ENCODE results near the gene OVOL3.
"Not testable (repeated sequence)": the region's sequence is repeated elsewhere in the genome, so short reads cannot be mapped to it uniquely, and the experiment has no call there.

The OVOL3 gene

GRCh38 chr19:36110487-36111199 lies at the start of gene OVOL3:
TSS of gene OVOL3 (plus strand) at chr19:36111143. CDS start at chr19:36111203, 60 bp downstream.
- DNase-seq = no peak

GRCh38 chr19:36061367-36061766 lies 49.6 kb upstream of the OVOL3 start:
- no peak for DNase-seq

GRCh38 chr19:36064826-36065225 lies 46.1 kb upstream of the OVOL3 start:
- no peak for DNase-seq

- DNase-seq = no peak
Observed at GRCh38 chr19:36067681-36068080, 43.3 kb upstream of the OVOL3 start.

- not testable (repeated sequence) for DNase-seq
Observed at GRCh38 chr19:36068810-36069499, 42.0 kb upstream of the OVOL3 start.

GRCh38 chr19:36072081-36072480 lies 38.9 kb upstream of the OVOL3 start:
- no peak for DNase-seq

GRCh38 chr19:36073121-36073876 lies 37.6 kb upstream of the OVOL3 start:
- no peak for DNase-seq

- DNase-seq = no peak
Observed at GRCh38 chr19:36079389-36079945, 31.5 kb upstream of the OVOL3 start.

GRCh38 chr19:36081385-36081784 lies 29.6 kb upstream of the OVOL3 start:
- DNase-seq = no peak

GRCh38 chr19:36081894-36082293 lies 29.0 kb upstream of the OVOL3 start:
- peak; percentile 9 for DNase-seq

GRCh38 chr19:36082916-36083315 lies 28.0 kb upstream of the OVOL3 start:
- no peak for DNase-seq

GRCh38 chr19:36084231-36085009 lies 26.5 kb upstream of the OVOL3 start:
- no peak for DNase-seq

GRCh38 chr19:36086326-36086725 lies 24.6 kb upstream of the OVOL3 start:
- DNase-seq = no peak

GRCh38 chr19:36089847-36090246 lies 21.1 kb upstream of the OVOL3 start:
- no peak for DNase-seq

GRCh38 chr19:36090910-36091695 lies 19.8 kb upstream of the OVOL3 start:
- no peak for DNase-seq

GRCh38 chr19:36092566-36092965 lies 18.4 kb upstream of the OVOL3 start:
- DNase-seq = no peak

- no peak for DNase-seq
Observed at GRCh38 chr19:36093146-36093662, 17.7 kb upstream of the OVOL3 start.

- DNase-seq = no peak
Observed at GRCh38 chr19:36093687-36094086, 17.3 kb upstream of the OVOL3 start.

GRCh38 chr19:36097036-36097435 lies 13.9 kb upstream of the OVOL3 start:
- DNase-seq = no peak

- DNase-seq = no peak
Observed at GRCh38 chr19:36099166-36099785, 11.7 kb upstream of the OVOL3 start.

- no peak for DNase-seq
Observed at GRCh38 chr19:36100476-36100875, 10.5 kb upstream of the OVOL3 start.
